Activated naive CD4-positive, alpha-beta T cell treated with anti-CD3 and anti-CD28 coated beads, Interleukin-2, amount 50 U/mL, for 24 hours (primary cell): Measurements from ENCODE around the gene UBAC2.
"Not testable (repeated sequence)": the region's sequence is repeated elsewhere in the genome, so short reads cannot be mapped to it uniquely, and the experiment has no call there.

Experiments used
- H3K27ac Mint-ChIP-seq: one replicate; pipeline ENCODE4 v1.8.0; 2021; ENCODE audit warnings: mild to moderate bottlenecking, mixed read lengths
- H3K27me3 Mint-ChIP-seq: one replicate; pipeline ENCODE4 v1.8.0; 2021; ENCODE audit warnings: mixed read lengths
- H3K36me3 Mint-ChIP-seq: one replicate; pipeline ENCODE4 v1.8.0; 2021; ENCODE audit warnings: mixed read lengths
- H3K4me1 Mint-ChIP-seq: one replicate; pipeline ENCODE4 v1.8.0; 2021; ENCODE audit warnings: mixed read lengths
- H3K4me3 Mint-ChIP-seq: one replicate; pipeline ENCODE4 v1.8.0; 2021; ENCODE audit warnings: mild to moderate bottlenecking, mixed read lengths
- H3K9me3 Mint-ChIP-seq: one replicate; pipeline ENCODE4 v1.8.0; 2021; ENCODE audit warnings: mixed read lengths

The UBAC2 gene

GRCh38 chr13:99203601-99204579 lies 3.2 kb downstream of the UBAC2 start:
- no peaks in the 10 kb centered on the region for H3K27me3 Mint-ChIP-seq
- H3K4me3 Mint-ChIP-seq: peak overlapping the region; percentile 79
- peak overlapping the region; percentile 89 for H3K27ac Mint-ChIP-seq
- H3K4me1 Mint-ChIP-seq: peaks cover 81% of the 10 kb centered on the region
- H3K36me3 Mint-ChIP-seq: peaks cover 18% of the 10 kb centered on the region
- H3K9me3 Mint-ChIP-seq: no peaks in the 10 kb centered on the region

GRCh38 chr13:99205621-99206220 lies 5.1 kb downstream of the UBAC2 start:
- H3K27me3 Mint-ChIP-seq: no peaks in the 10 kb centered on the region

GRCh38 chr13:99206226-99206625 lies 5.6 kb downstream of the UBAC2 start:
- no peaks in the 10 kb centered on the region for H3K9me3 Mint-ChIP-seq
- peak overlapping the region; percentile 85 for H3K27ac Mint-ChIP-seq
- peaks cover 91% of the 10 kb centered on the region for H3K4me1 Mint-ChIP-seq
- H3K36me3 Mint-ChIP-seq: peaks cover 24% of the 10 kb centered on the region
- no peaks in the 10 kb centered on the region for H3K27me3 Mint-ChIP-seq
- peak overlapping the region; percentile 79 for H3K4me3 Mint-ChIP-seq

More at GRCh38 chr13:99205621-99206220, 5.1 kb downstream of the UBAC2 start:
- peak overlapping the region; percentile 85 for H3K27ac Mint-ChIP-seq
- no peaks in the 10 kb centered on the region for H3K9me3 Mint-ChIP-seq
- peaks cover 87% of the 10 kb centered on the region for H3K4me1 Mint-ChIP-seq
- H3K36me3 Mint-ChIP-seq: peaks cover 20% of the 10 kb centered on the region
- peak overlapping the region; percentile 79 for H3K4me3 Mint-ChIP-seq

- peaks cover 24% of the 10 kb centered on the region for H3K36me3 Mint-ChIP-seq
- H3K4me1 Mint-ChIP-seq: peaks cover 94% of the 10 kb centered on the region
- H3K4me3 Mint-ChIP-seq: peak overlapping the region; percentile 79
- no peaks in the 10 kb centered on the region for H3K27me3 Mint-ChIP-seq
- H3K9me3 Mint-ChIP-seq: no peaks in the 10 kb centered on the region
- H3K27ac Mint-ChIP-seq: peak overlapping the region; percentile 66
Observed at GRCh38 chr13:99206873-99207272, 6.2 kb downstream of the UBAC2 start.

- peaks cover 26% of the 10 kb centered on the region for H3K36me3 Mint-ChIP-seq
- H3K9me3 Mint-ChIP-seq: no peaks in the 10 kb centered on the region
- peaks cover 94% of the 10 kb centered on the region for H3K4me1 Mint-ChIP-seq
- no peaks in the 10 kb centered on the region for H3K27me3 Mint-ChIP-seq
- H3K27ac Mint-ChIP-seq: peak overlapping the region; percentile 1
- H3K4me3 Mint-ChIP-seq: no peak overlapping the region
Observed at GRCh38 chr13:99207511-99207910, 6.9 kb downstream of the UBAC2 start.

GRCh38 chr13:99208185-99208584 lies 7.5 kb downstream of the UBAC2 start:
- Mint-ChIP-seq H3K36me3 (peaks cover 28% of the 10 kb centered on the region), H3K4me3 (peak overlapping the region; percentile 45), H3K27me3 (no peaks in the 10 kb centered on the region), H3K27ac (peak overlapping the region; percentile 25), H3K4me1 (peaks cover 95% of the 10 kb centered on the region), H3K9me3 (no peaks in the 10 kb centered on the region)

- peak overlapping the region; percentile 78 for H3K27ac Mint-ChIP-seq
- H3K27me3 Mint-ChIP-seq: no peaks in the 10 kb centered on the region
- H3K4me1 Mint-ChIP-seq: peaks cover 88% of the 10 kb centered on the region
- peaks cover 28% of the 10 kb centered on the region for H3K36me3 Mint-ChIP-seq
- no peaks in the 10 kb centered on the region for H3K9me3 Mint-ChIP-seq
- H3K4me3 Mint-ChIP-seq: peak overlapping the region; percentile 24
Observed at GRCh38 chr13:99208845-99209527, 8.3 kb downstream of the UBAC2 start.

GRCh38 chr13:99210627-99211026 lies 10.0 kb downstream of the UBAC2 start:
- not testable (repeated sequence) for H3K27me3 Mint-ChIP-seq, H3K4me3 Mint-ChIP-seq, H3K9me3 Mint-ChIP-seq
- Mint-ChIP-seq H3K36me3 (peaks cover 25% of the 10 kb centered on the region), H3K27ac (peak overlapping the region; percentile 11), H3K4me1 (peaks cover 88% of the 10 kb centered on the region)

- peak overlapping the region; percentile 1 for H3K4me3 Mint-ChIP-seq
- peaks cover 20% of the 10 kb centered on the region for H3K36me3 Mint-ChIP-seq
- H3K27ac Mint-ChIP-seq: peak overlapping the region; percentile 18
- no peaks in the 10 kb centered on the region for H3K9me3 Mint-ChIP-seq
- H3K27me3 Mint-ChIP-seq: no peaks in the 10 kb centered on the region
- peaks cover 87% of the 10 kb centered on the region for H3K4me1 Mint-ChIP-seq
Observed at GRCh38 chr13:99211421-99212035, 10.9 kb downstream of the UBAC2 start.

GRCh38 chr13:99214232-99214631 lies 13.6 kb downstream of the UBAC2 start:
- Mint-ChIP-seq H3K27me3 (no peaks in the 10 kb centered on the region), H3K4me3 (peak overlapping the region; percentile 80), H3K36me3 (peaks cover 13% of the 10 kb centered on the region), H3K9me3 (no peaks in the 10 kb centered on the region), H3K27ac (peak overlapping the region; percentile 91), H3K4me1 (peaks cover 87% of the 10 kb centered on the region)

- no peaks in the 10 kb centered on the region for H3K9me3 Mint-ChIP-seq
- H3K4me1 Mint-ChIP-seq: peaks cover 87% of the 10 kb centered on the region
- H3K4me3 Mint-ChIP-seq: peak overlapping the region; percentile 80
- peak overlapping the region; percentile 91 for H3K27ac Mint-ChIP-seq
- peaks cover 11% of the 10 kb centered on the region for H3K36me3 Mint-ChIP-seq
- H3K27me3 Mint-ChIP-seq: no peaks in the 10 kb centered on the region
Observed at GRCh38 chr13:99214731-99215130, 14.1 kb downstream of the UBAC2 start.

GRCh38 chr13:99215184-99215830 lies 14.7 kb downstream of the UBAC2 start:
- Mint-ChIP-seq H3K27ac (peak overlapping the region; percentile 91), H3K9me3 (no peaks in the 10 kb centered on the region), H3K36me3 (peaks cover 11% of the 10 kb centered on the region), H3K27me3 (no peaks in the 10 kb centered on the region), H3K4me3 (peak overlapping the region; percentile 80), H3K4me1 (peaks cover 84% of the 10 kb centered on the region)

- H3K4me1 Mint-ChIP-seq: peaks cover 86% of the 10 kb centered on the region
- H3K27ac Mint-ChIP-seq: peak overlapping the region; percentile 88
- peak overlapping the region; percentile 49 for H3K4me3 Mint-ChIP-seq
- H3K27me3 Mint-ChIP-seq: no peaks in the 10 kb centered on the region
- H3K36me3 Mint-ChIP-seq: peaks cover 6% of the 10 kb centered on the region
- no peaks in the 10 kb centered on the region for H3K9me3 Mint-ChIP-seq
Observed at GRCh38 chr13:99217461-99218110, 16.9 kb downstream of the UBAC2 start.

GRCh38 chr13:99218126-99218525 lies 17.5 kb downstream of the UBAC2 start:
- Mint-ChIP-seq H3K36me3 (peaks cover 6% of the 10 kb centered on the region), H3K4me3 (peak overlapping the region; percentile 78), H3K4me1 (peaks cover 87% of the 10 kb centered on the region), H3K9me3 (no peaks in the 10 kb centered on the region), H3K27ac (peak overlapping the region; percentile 97), H3K27me3 (no peaks in the 10 kb centered on the region)
